HUES64 (cell line): Measurements from ENCODE around the gene HLF.

Experiments used
- H3K27ac ChIP-seq: 2 replicates; pipeline ENCODE4 v1.7.0; 2013; ENCODE audit warnings: low read depth, low read length, inconsistent platforms
- H3K27me3 ChIP-seq: 2 replicates; pipeline ENCODE4 v1.6.1; 2013; ENCODE audit warnings: mild to moderate bottlenecking, low read length; ENCODE audit not compliant: insufficient read depth
- H3K36me3 ChIP-seq: 2 replicates; pipeline ENCODE4 v1.6.1; 2013; ENCODE audit warnings: mild to moderate bottlenecking, low read length; ENCODE audit not compliant: insufficient read depth
- H3K4me1 ChIP-seq: 2 replicates; pipeline ENCODE4 v1.6.1; 2013; ENCODE audit warnings: mild to moderate bottlenecking, low read length, moderate library complexity; ENCODE audit not compliant: insufficient read depth
- H3K4me3 ChIP-seq: 2 replicates; pipeline ENCODE4 v1.5.1; 2013; ENCODE audit warnings: mild to moderate bottlenecking, low read length, moderate library complexity
- H3K9ac ChIP-seq: 2 replicates; pipeline ENCODE4 v1.6.1; 2013; ENCODE audit warnings: mild to moderate bottlenecking, low read depth, low read length
- H3K9me3 ChIP-seq: 2 replicates; pipeline ENCODE4 v1.6.1; 2013; ENCODE audit warnings: low read depth, low read length; ENCODE audit not compliant: insufficient read depth
- WGBS: fragments of 150-250, 120-280 bp; methylation state at CpG from one replicate; pipeline ENCODE4 v1.1.7; 2013; ENCODE audit warnings: missing lambda C conversion rate; 5-methylcytosine and 5-hydroxymethylcytosine counted together

The HLF gene

GRCh38 chr17:55267777-55268648 lies 3.3 kb downstream of the HLF start:
- H3K27ac ChIP-seq: no peak overlapping the region
- no peaks in the 10 kb centered on the region for H3K9me3 ChIP-seq
- H3K9ac ChIP-seq: no peak overlapping the region
- no peaks in the 10 kb centered on the region for H3K36me3 ChIP-seq
- peaks cover 70% of the 10 kb centered on the region for H3K27me3 ChIP-seq
- peaks cover 4% of the 10 kb centered on the region; the same call in 1 of the 2 replicates for H3K4me1 ChIP-seq
- 91% methylated on average over 9 of the region's 11 CpGs for WGBS
- no peak overlapping the region for H3K4me3 ChIP-seq

- no peak overlapping the region for H3K27ac ChIP-seq
- no peak overlapping the region for H3K9ac ChIP-seq
- WGBS: 92% methylated on average over 8 of the region's 8 CpGs
- H3K4me1 ChIP-seq: no peaks in the 10 kb centered on the region; the same call in 1 of the 2 replicates
- H3K9me3 ChIP-seq: no peaks in the 10 kb centered on the region
- no peaks in the 10 kb centered on the region for H3K36me3 ChIP-seq
- no peak overlapping the region for H3K4me3 ChIP-seq
- H3K27me3 ChIP-seq: peaks cover 62% of the 10 kb centered on the region
Observed at GRCh38 chr17:55268649-55269480, 4.1 kb downstream of the HLF start.

GRCh38 chr17:55269894-55270293 lies 5.1 kb downstream of the HLF start:
- Histone ChIP-seq H3K4me1 (no peaks in the 10 kb centered on the region), H3K27me3 (peaks cover 51% of the 10 kb centered on the region), H3K4me3 (no peak overlapping the region), H3K36me3 (no peaks in the 10 kb centered on the region), H3K9me3 (no peaks in the 10 kb centered on the region), H3K9ac (no peak overlapping the region), H3K27ac (no peak overlapping the region)

GRCh38 chr17:55271223-55271571 lies 6.4 kb downstream of the HLF start:
- no peaks in the 10 kb centered on the region for H3K9me3 ChIP-seq
- H3K27me3 ChIP-seq: peaks cover 38% of the 10 kb centered on the region
- H3K36me3 ChIP-seq: no peaks in the 10 kb centered on the region
- WGBS: 87% methylated on average over 1 of the region's 1 CpG
- no peak overlapping the region for H3K9ac ChIP-seq
- H3K4me3 ChIP-seq: no peak overlapping the region
- H3K27ac ChIP-seq: no peak overlapping the region
- H3K4me1 ChIP-seq: no peaks in the 10 kb centered on the region

- no peaks in the 10 kb centered on the region for H3K9me3 ChIP-seq
- H3K27ac ChIP-seq: no peak overlapping the region
- H3K27me3 ChIP-seq: peaks cover 29% of the 10 kb centered on the region
- no peak overlapping the region for H3K9ac ChIP-seq
- no peaks in the 10 kb centered on the region for H3K36me3 ChIP-seq
- H3K4me3 ChIP-seq: no peak overlapping the region
- 94% methylated on average over 8 of the region's 8 CpGs for WGBS
- no peaks in the 10 kb centered on the region for H3K4me1 ChIP-seq
Observed at GRCh38 chr17:55271958-55272710, 7.4 kb downstream of the HLF start.

- no peak overlapping the region for H3K27ac ChIP-seq
- H3K4me3 ChIP-seq: no peak overlapping the region
- H3K9me3 ChIP-seq: no peaks in the 10 kb centered on the region
- no peaks in the 10 kb centered on the region for H3K4me1 ChIP-seq
- H3K27me3 ChIP-seq: peaks cover 21% of the 10 kb centered on the region
- WGBS: 88% methylated on average over 13 of the region's 13 CpGs
- no peaks in the 10 kb centered on the region for H3K36me3 ChIP-seq
- no peak overlapping the region for H3K9ac ChIP-seq
Observed at GRCh38 chr17:55272711-55273578, 8.2 kb downstream of the HLF start.

GRCh38 chr17:55273579-55274354 lies 9.0 kb downstream of the HLF start:
- no peaks in the 10 kb centered on the region for H3K36me3 ChIP-seq
- H3K27me3 ChIP-seq: peaks cover 13% of the 10 kb centered on the region
- WGBS: 86% methylated on average over 7 of the region's 7 CpGs
- no peak overlapping the region for H3K4me3 ChIP-seq
- no peak overlapping the region for H3K9ac ChIP-seq
- no peak overlapping the region for H3K27ac ChIP-seq
- no peaks in the 10 kb centered on the region for H3K9me3 ChIP-seq
- no peaks in the 10 kb centered on the region for H3K4me1 ChIP-seq

- H3K9ac ChIP-seq: no peak overlapping the region
- no peaks in the 10 kb centered on the region for H3K36me3 ChIP-seq
- peaks cover 4% of the 10 kb centered on the region for H3K27me3 ChIP-seq
- 94% methylated on average over 7 of the region's 7 CpGs for whole genome bisulfite sequencing
- H3K4me1 ChIP-seq: no peaks in the 10 kb centered on the region
- no peak overlapping the region for H3K27ac ChIP-seq
- no peak overlapping the region for H3K4me3 ChIP-seq
- no peaks in the 10 kb centered on the region for H3K9me3 ChIP-seq
Observed at GRCh38 chr17:55274355-55275255, 9.8 kb downstream of the HLF start.

- no peak overlapping the region for H3K4me3 ChIP-seq
- no peak overlapping the region for H3K9ac ChIP-seq
- no peaks in the 10 kb centered on the region; the same call in 1 of the 2 replicates for H3K27me3 ChIP-seq
- H3K27ac ChIP-seq: no peak overlapping the region
- H3K4me1 ChIP-seq: no peaks in the 10 kb centered on the region
- H3K9me3 ChIP-seq: no peaks in the 10 kb centered on the region
- H3K36me3 ChIP-seq: no peaks in the 10 kb centered on the region
- WGBS: 91% methylated on average over 7 of the region's 7 CpGs
Observed at GRCh38 chr17:55275894-55276804, 11.4 kb downstream of the HLF start.
